K562 (cell line): ENCODE data around the gene GFI1.

Experiments used
- CEBPB ChIP-seq: fragments of 450-650 bp; IDR thresholded peaks from 2 replicates; pipeline ENCODE4 v1.6.1; 2016; ENCODE audit warnings: missing genetic modification characterization, missing compliant biosample characterization
- CTCF ChIP-seq, 3 experiments: IDR thresholded peaks in 2 of 3; conservative IDR thresholded peaks in 1 of 3; 2 replicates each; pipeline ENCODE4 v1.5.1; 2011 to 2012; ENCODE audit warnings: low read length in 3 of 3, mild to moderate bottlenecking in 3 of 3, control low read depth in 2 of 3, improper control_type of control experiment in 1 of 3, inconsistent platforms in 1 of 3, low read depth in 1 of 3, mixed read lengths in 1 of 3, moderate library complexity in 1 of 3; ENCODE audit not compliant: insufficient read depth in 2 of 3
- EZH2 ChIP-seq: IDR thresholded peaks from 2 replicates; pipeline ENCODE4 v1.6.1; 2012; ENCODE audit warnings: low read depth, mild to moderate bottlenecking, inconsistent platforms, low read length, borderline replicate concordance
- JUNB ChIP-seq: fragments of 450-650 bp; formaldehyde crosslinking; conservative IDR thresholded peaks from 2 replicates; pipeline ENCODE4 v1.4.0; 2020; ENCODE audit warnings: mild to moderate bottlenecking
- JUND ChIP-seq, 2 experiments: IDR thresholded peaks; 2 replicates in 1 of 2; 3 replicates in 1 of 2; pipeline ENCODE4 v1.6.1; 2011; ENCODE audit warnings: borderline replicate concordance in 2 of 2, low read depth in 2 of 2, low read length in 2 of 2, improper control_type of control experiment in 1 of 2, missing biosample characterization in 1 of 2, missing genetic modification characterization in 1 of 2, missing genetic modification reagents in 1 of 2
- KAT7 ChIP-seq: sonication (generic); formaldehyde crosslinking; IDR thresholded peaks from 2 replicates; pipeline ENCODE4 v1.8.0; 2022; ENCODE audit warnings: missing genetic modification reagents, mild to moderate bottlenecking, borderline replicate concordance
- KDM1A ChIP-seq, 2 experiments: fragments of 450-650 bp; IDR thresholded peaks; 2 replicates each; pipeline ENCODE4 v1.6.1; 2016; ENCODE audit warnings: mild to moderate bottlenecking in 2 of 2
- NFE2 ChIP-seq: IDR thresholded peaks from 2 replicates; pipeline ENCODE4 v1.6.1; 2014; ENCODE audit warnings: antibody characterized with exemption, low read depth
- SIN3B ChIP-seq: fragments of 450-650 bp; IDR thresholded peaks from 2 replicates; pipeline ENCODE4 v1.6.1; 2017; ENCODE audit warnings: low read depth, mild to moderate bottlenecking, moderate library complexity
- SP1 ChIP-seq: sonication (generic); formaldehyde crosslinking; IDR thresholded peaks from 2 replicates; pipeline ENCODE4 v1.8.1; 2022; ENCODE audit warnings: mild to moderate bottlenecking, missing genetic modification reagents
- TEAD2 ChIP-seq: fragments of 450-650 bp; IDR thresholded peaks from 2 replicates; pipeline ENCODE4 v1.6.1; 2016; ENCODE audit warnings: missing genetic modification characterization, control low read depth, missing compliant biosample characterization
- ZKSCAN3 ChIP-seq: fragments of 250-450 bp; sonication (Bioruptor Pico); IDR thresholded peaks from 2 replicates; pipeline ENCODE4 v1.4.0; 2020
- ZNF644 ChIP-seq: fragments of 200-800 bp; sonication (Bioruptor generic); IDR thresholded peaks from 2 replicates; pipeline ENCODE4 v1.6.1; 2016; ENCODE audit warnings: low read depth, missing genetic modification characterization, missing compliant biosample characterization
- TF ChIP-seq, protein P1 (sequence below): sonication (generic); formaldehyde crosslinking; IDR thresholded peaks from 2 replicates; pipeline ENCODE4 v1.5.0; 2020; ENCODE audit warnings: missing genetic modification reagents

GRCh38 chr1:92441316-92441696 is 45.4 kb downstream of the GFI1 start:
- TF ChIP-seq, protein P1, sequence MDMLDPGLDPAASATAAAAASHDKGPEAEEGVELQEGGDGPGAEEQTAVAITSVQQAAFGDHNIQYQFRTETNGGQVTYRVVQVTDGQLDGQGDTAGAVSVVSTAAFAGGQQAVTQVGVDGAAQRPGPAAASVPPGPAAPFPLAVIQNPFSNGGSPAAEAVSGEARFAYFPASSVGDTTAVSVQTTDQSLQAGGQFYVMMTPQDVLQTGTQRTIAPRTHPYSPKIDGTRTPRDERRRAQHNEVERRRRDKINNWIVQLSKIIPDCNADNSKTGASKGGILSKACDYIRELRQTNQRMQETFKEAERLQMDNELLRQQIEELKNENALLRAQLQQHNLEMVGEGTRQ (CRISPR knock-in tag) = no peak
- no peak for TF ChIP-seq NFE2
- TF ChIP-seq CEBPB = no peak
- TF ChIP-seq CTCF (IDR thresholded peaks at IDR 0.05 in 2 of 3, conservative IDR thresholded peaks at IDR 0.05 in 1 of 3; ENCODE audit: insufficient read depth in 2 of 3, low read depth in 1 of 3, low read length in 3 of 3) = no peak
- no peak for TF ChIP-seq TEAD2 (tag)
- TF ChIP-seq KDM1A (IDR thresholded peaks at IDR 0.05) = no peak
- no peak for TF ChIP-seq SP1 (CRISPR knock-in tag)
- TF ChIP-seq EZH2 = no peak
- TF ChIP-seq JUND (IDR thresholded peaks at IDR 0.05; ENCODE audit: borderline replicate concordance, low read depth, low read length) = no peak
- TF ChIP-seq JUND (tag; IDR thresholded peaks at IDR 0.05; ENCODE audit: borderline replicate concordance, low read depth, low read length) = no peak
- TF ChIP-seq ZNF644 (tag) = no peak
- TF ChIP-seq SIN3B = no peak
- no peak for TF ChIP-seq JUNB (CRISPR knock-in tag)
- TF ChIP-seq KAT7 (CRISPR knock-in tag) = no peak
- no peak for TF ChIP-seq ZKSCAN3 (CRISPR knock-in tag)
